HEK293 (cell line): ENCODE data around the gene UBL4A.

Experiments used
- CTCF ChIA-PET: fragments of 350-600 bp; formaldehyde crosslinking; extraction: SDS; loops from one replicate; lab custom pipeline; 2021; ENCODE audit warnings: antibody characterized with exemption; lab: Yijun Ruan, JAX
- POLR2A ChIA-PET: fragments of 300-600 bp; formaldehyde crosslinking; extraction: SDS; loops from one replicate; lab custom pipeline; 2020; ENCODE audit warnings: antibody characterized with exemption, inconsistent platforms; lab: Yijun Ruan, JAX
- H3K27ac ChIP-seq: fragments of 200-500 bp; sonication (Bioruptor generic); 2 replicates; pipeline ENCODE4 v1.5.1; 2014; ENCODE audit warnings: low read depth, low read length, control low read depth, inconsistent platforms; ENCODE audit errors: extremely low read depth
- H3K36me3 ChIP-seq, 2 experiments: fragments of 200-500 bp in 1 of 2; sonication (Bioruptor generic) in 1 of 2; 1 replicate in 1 of 2; 2 replicates in 1 of 2; pipeline ENCODE4 v1.5.1; 2014 to 2017; ENCODE audit warnings: inconsistent platforms in 2 of 2, low read length in 2 of 2; ENCODE audit not compliant: control insufficient read depth in 2 of 2, insufficient read depth in 1 of 2
- H3K4me1 ChIP-seq: fragments of 200-500 bp; sonication (Bioruptor generic); 2 replicates; pipeline ENCODE4 v1.5.1; 2014; ENCODE audit warnings: mild to moderate bottlenecking, low read length, inconsistent platforms; ENCODE audit not compliant: control insufficient read depth, insufficient read depth
- H3K4me3 ChIP-seq: 2 replicates; pipeline ENCODE4 v1.5.1; 2011; ENCODE audit warnings: low read depth, mild to moderate bottlenecking, control low read depth, low read length, moderate library complexity
- H3K9me3 ChIP-seq: fragments of 200-500 bp; sonication (Bioruptor generic); 2 replicates; pipeline ENCODE4 v1.5.1; 2014; ENCODE audit warnings: low read depth, low read length, inconsistent platforms; ENCODE audit not compliant: control insufficient read depth, insufficient read depth
- BCL11B ChIP-seq: fragments of 450-650 bp; formaldehyde crosslinking; IDR thresholded peaks from 2 replicates; pipeline ENCODE4 v1.5.1; 2016; ENCODE audit warnings: low read depth, missing biosample characterization, missing genetic modification characterization
- GLIS1 ChIP-seq: fragments of 450-650 bp; formaldehyde crosslinking; IDR thresholded peaks from 2 replicates; pipeline ENCODE4 v1.5.1; 2016; ENCODE audit warnings: missing biosample characterization, missing genetic modification characterization
- INSM2 ChIP-seq: fragments of 450-650 bp; formaldehyde crosslinking; IDR thresholded peaks from 2 replicates; pipeline ENCODE4 v1.5.1; 2016; ENCODE audit warnings: missing biosample characterization, missing genetic modification characterization
- SP7 ChIP-seq: fragments of 450-650 bp; formaldehyde crosslinking; IDR thresholded peaks from 2 replicates; pipeline ENCODE4 v1.5.1; 2016; ENCODE audit warnings: missing biosample characterization, missing genetic modification characterization
- YY2 ChIP-seq: fragments of 450-650 bp; formaldehyde crosslinking; IDR thresholded peaks from 2 replicates; pipeline ENCODE4 v1.5.1; 2016; ENCODE audit warnings: missing biosample characterization, missing genetic modification characterization
- ZBTB1 ChIP-seq: fragments of 450-650 bp; formaldehyde crosslinking; IDR thresholded peaks from 2 replicates; pipeline ENCODE4 v1.5.1; 2016; ENCODE audit warnings: missing biosample characterization, missing genetic modification characterization
- ZNF114 ChIP-seq: fragments of 450-650 bp; formaldehyde crosslinking; IDR thresholded peaks from 2 replicates; pipeline ENCODE4 v1.5.0; 2017; ENCODE audit warnings: missing biosample characterization, missing genetic modification characterization
- ZNF148 ChIP-seq: fragments of 450-650 bp; formaldehyde crosslinking; IDR thresholded peaks from 2 replicates; pipeline ENCODE4 v1.5.0; 2017; ENCODE audit warnings: missing biosample characterization, missing genetic modification characterization, borderline replicate concordance
- ZNF239 ChIP-seq: fragments of 450-650 bp; formaldehyde crosslinking; IDR thresholded peaks from 2 replicates; pipeline ENCODE4 v1.5.1; 2016; ENCODE audit warnings: missing biosample characterization, missing genetic modification characterization
- ZNF280C ChIP-seq: fragments of 450-650 bp; formaldehyde crosslinking; IDR thresholded peaks from 2 replicates; pipeline ENCODE4 v1.5.1; 2016; ENCODE audit warnings: missing biosample characterization, missing genetic modification characterization
- ZNF324 ChIP-seq: fragments of 450-650 bp; formaldehyde crosslinking; IDR thresholded peaks from 2 replicates; pipeline ENCODE4 v1.5.1; 2016; ENCODE audit warnings: missing biosample characterization, missing genetic modification characterization
- ZNF521 ChIP-seq: fragments of 450-650 bp; formaldehyde crosslinking; IDR thresholded peaks from 2 replicates; pipeline ENCODE4 v1.5.1; 2017; ENCODE audit warnings: missing biosample characterization, mild to moderate bottlenecking, missing genetic modification characterization
- ZNF530 ChIP-seq: fragments of 450-650 bp; formaldehyde crosslinking; IDR thresholded peaks from 2 replicates; pipeline ENCODE4 v1.5.1; 2016; ENCODE audit warnings: low read depth, missing biosample characterization, missing genetic modification characterization
- ZNF571 ChIP-seq: fragments of 450-650 bp; formaldehyde crosslinking; IDR thresholded peaks from 2 replicates; pipeline ENCODE4 v1.5.0; 2017; ENCODE audit warnings: missing biosample characterization, missing genetic modification characterization
- ZNF626 ChIP-seq: fragments of 450-650 bp; sonication (Bioruptor Pico); formaldehyde crosslinking; IDR thresholded peaks from 2 replicates; pipeline ENCODE4 v1.5.1; 2018; ENCODE audit warnings: missing biosample characterization, missing genetic modification characterization, inconsistent platforms
- ZNF639 ChIP-seq: fragments of 450-650 bp; formaldehyde crosslinking; IDR thresholded peaks from 2 replicates; pipeline ENCODE4 v1.5.1; 2016; ENCODE audit warnings: missing biosample characterization, missing genetic modification characterization
- ZNF664 ChIP-seq: fragments of 450-650 bp; formaldehyde crosslinking; IDR thresholded peaks from 2 replicates; pipeline ENCODE4 v1.5.1; 2016; ENCODE audit warnings: missing biosample characterization, missing genetic modification characterization
- ZNF670 ChIP-seq: fragments of 450-650 bp; formaldehyde crosslinking; IDR thresholded peaks from 2 replicates; pipeline ENCODE4 v1.5.1; 2016; ENCODE audit warnings: missing biosample characterization, missing genetic modification characterization, low read depth
- ZNF747 ChIP-seq: fragments of 450-650 bp; formaldehyde crosslinking; IDR thresholded peaks from 2 replicates; pipeline ENCODE4 v1.5.1; 2016; ENCODE audit warnings: missing biosample characterization, missing genetic modification characterization
- ZNF768 ChIP-seq: fragments of 450-650 bp; formaldehyde crosslinking; IDR thresholded peaks from 2 replicates; pipeline ENCODE4 v1.5.1; 2018; ENCODE audit warnings: missing biosample characterization, mild to moderate bottlenecking, missing genetic modification characterization

The UBL4A gene

GRCh38 chrX:154444755-154445246 lies 41.6 kb downstream of the UBL4A start:
- no peak for TF ChIP-seq ZBTB1 (tag by site-specific recombination)
- TF ChIP-seq ZNF639 (tag by site-specific recombination), result no peak
- TF ChIP-seq ZNF664 (tag by site-specific recombination), result no peak
- TF ChIP-seq ZNF324 (tag by site-specific recombination), result no peak
- TF ChIP-seq ZNF670 (tag by site-specific recombination), result no peak
- no peak for TF ChIP-seq GLIS1 (tag by site-specific recombination)
- no peak for TF ChIP-seq ZNF114 (tag by site-specific recombination)
- TF ChIP-seq YY2, result no peak
- no peak for TF ChIP-seq ZNF521 (tag by site-specific recombination)
- TF ChIP-seq ZNF747 (tag by site-specific recombination), result no peak
- no peak for TF ChIP-seq ZNF530 (tag by site-specific recombination)
- TF ChIP-seq ZNF280C (tag by site-specific recombination), result no peak
- TF ChIP-seq ZNF239 (tag by site-specific recombination), result no peak
- TF ChIP-seq SP7 (tag by site-specific recombination), result no peak
- no peak for TF ChIP-seq ZNF571
- TF ChIP-seq ZNF626 (tag by site-specific recombination), result no peak
- TF ChIP-seq ZNF768 (tag by site-specific recombination), result no peak
- TF ChIP-seq ZNF148 (tag by site-specific recombination), result no peak
- TF ChIP-seq BCL11B (tag by site-specific recombination), result no peak
- no peak for TF ChIP-seq INSM2 (tag by site-specific recombination)
- H3K4me1 ChIP-seq, result no peaks in the 10 kb centered on the region
- no peaks in the 10 kb centered on the region for H3K9me3 ChIP-seq
- H3K27ac ChIP-seq, result peak overlapping the region; percentile 77
- ChIA-PET POLR2A (interaction anchor here (0.7 to 1.1 kb wide), 5 partner anchors 9 to 74 kb away, joined by 3 to 4 read pairs (median 3); no protein-coding TSS in a partner anchor), CTCF (interaction anchor here (0.6 to 0.8 kb wide), 4 partner anchors 17 to 443 kb away, joined by 3 to 4 read pairs (median 4); no protein-coding TSS in a partner anchor)
- H3K36me3 ChIP-seq, result peaks cover 4 to 79% of the 10 kb centered on the region in 2 experiments; a peak in 2 of 3 replicates
- H3K4me3 ChIP-seq, result peak overlapping the region; percentile 51
